NCI-H748 (cell line): ENCODE measurements around the gene PDIK1L.

ENCODE experiments used
- DNase-seq: peaks from one replicate; lab custom pipeline; 2025; ENCODE audit not compliant: unreplicated experiment; lab: John Stamatoyannopoulos, UW

PDIK1L gene

GRCh38 chr1:26121854-26122773 lies 10.5 kb downstream of the PDIK1L start:
- DNase-seq, result no peak

- DNase-seq, result no peak
Measured at GRCh38 chr1:26122988-26123973, 11.7 kb downstream of the PDIK1L start.

DNA sequence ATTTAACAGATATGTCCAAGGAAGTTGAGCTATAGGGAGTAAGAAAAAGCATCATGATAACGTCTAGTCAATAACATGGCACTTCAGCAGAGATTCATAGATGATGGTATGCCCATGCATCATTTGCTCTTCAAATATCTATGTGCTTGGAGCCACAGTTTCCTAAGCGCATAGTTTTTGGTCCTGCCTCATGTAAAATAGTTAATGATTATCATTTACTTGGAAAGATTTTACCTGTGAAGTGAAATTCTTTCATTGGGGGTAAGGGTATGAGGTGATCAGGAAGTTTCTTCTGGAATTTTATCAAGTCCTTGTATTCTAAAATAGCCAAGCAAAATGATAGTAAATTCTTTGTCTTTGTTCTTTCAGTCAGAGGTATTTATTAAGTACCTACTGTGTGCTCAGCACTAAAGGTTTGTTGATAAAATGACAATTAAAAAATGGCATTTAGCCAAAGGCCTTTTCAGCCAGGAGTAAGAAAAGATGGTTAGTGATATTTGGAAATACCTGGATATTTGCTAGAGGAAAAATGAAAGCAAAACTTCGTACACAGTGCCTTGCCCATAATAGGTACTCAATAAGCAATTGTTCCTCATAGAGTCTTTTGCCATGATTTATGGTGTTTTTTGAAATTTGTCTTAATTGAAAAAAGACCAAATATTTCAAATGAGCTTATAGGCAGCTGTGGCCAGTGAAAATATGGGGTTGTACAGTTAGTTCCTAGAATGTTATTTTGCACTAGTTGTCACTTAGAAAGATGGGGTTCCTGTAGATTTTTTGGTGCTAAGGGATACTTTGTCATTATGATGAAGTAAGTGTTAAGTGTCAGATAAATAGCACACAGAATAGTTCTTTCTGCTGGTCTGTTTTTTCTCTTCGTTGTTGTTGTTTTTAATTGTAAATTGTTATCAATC lies 13.1 kb downstream of the PDIK1L start:
- DNase-seq, result no peak

GRCh38 chr1:26125382-26125781 lies 13.8 kb downstream of the PDIK1L start:
- no peak for DNase-seq

- no peak for DNase-seq
Measured at GRCh38 chr1:26125946-26126320, 14.3 kb downstream of the PDIK1L start.

DNA sequence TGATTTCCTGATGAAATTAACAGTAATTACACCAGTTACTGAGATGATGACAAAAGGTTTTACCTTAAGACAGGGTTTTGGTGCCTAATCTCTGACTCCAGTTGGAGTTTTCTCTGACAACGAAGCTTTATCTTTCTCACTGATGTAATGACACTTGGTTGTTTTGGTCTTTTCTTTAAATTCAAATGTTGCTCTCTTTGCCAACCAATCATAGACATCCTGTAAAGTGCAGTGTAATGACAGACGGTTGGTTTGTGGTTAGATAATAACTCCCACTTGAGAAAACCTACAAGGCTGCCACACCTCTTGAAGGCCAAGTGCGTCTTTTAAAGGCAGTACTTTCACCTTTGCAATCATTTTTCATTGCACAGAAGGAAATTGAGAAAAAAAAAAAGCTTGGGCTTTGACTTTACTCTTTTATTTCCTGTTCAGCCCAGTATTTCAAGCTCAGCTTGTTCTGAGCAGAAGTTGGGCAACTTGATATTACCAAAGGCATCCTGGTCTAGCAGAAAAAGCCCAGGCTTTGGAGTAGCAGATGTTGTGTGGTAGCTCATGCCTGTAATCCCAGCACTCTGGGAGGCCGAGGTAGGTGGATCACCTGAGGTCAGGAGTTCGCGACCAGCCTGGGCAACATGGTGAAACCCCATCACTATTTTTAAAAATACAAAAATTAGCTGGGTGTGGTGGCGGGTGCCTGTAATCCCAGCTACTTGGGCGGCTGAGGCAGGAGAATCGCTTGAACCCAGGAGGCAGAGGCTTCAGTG lies 14.9 kb downstream of the PDIK1L start:
- DNase-seq, result peak; percentile 70

GRCh38 chr1:26127235-26128163 lies 15.9 kb downstream of the PDIK1L start:
- no peak for DNase-seq

- DNase-seq, result no peak
Measured at GRCh38 chr1:26129778-26130177, 18.2 kb downstream of the PDIK1L start.

DNA sequence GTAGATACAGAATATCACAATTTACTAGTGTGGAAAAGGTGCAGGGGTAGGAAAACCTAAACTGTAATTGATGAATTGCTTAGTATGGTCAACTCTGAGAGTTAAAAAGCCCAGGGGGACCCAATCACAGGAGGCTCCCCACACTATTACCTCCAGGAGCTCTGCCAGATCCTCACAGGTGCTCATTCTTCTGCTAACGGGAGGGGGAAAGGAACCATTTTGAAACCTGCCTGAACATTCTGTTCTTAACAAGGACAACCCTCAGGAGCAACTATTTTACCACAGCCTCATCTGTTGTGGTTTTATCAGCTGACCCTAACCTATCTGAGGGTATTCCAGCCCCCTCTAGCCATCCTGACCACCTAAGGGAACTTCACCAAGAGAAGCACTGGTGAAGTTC lies 19.1 kb downstream of the PDIK1L start:
- no peak for DNase-seq

- DNase-seq, result peak; percentile 54
Measured at GRCh38 chr1:26132128-26132833, 20.7 kb downstream of the PDIK1L start.

GRCh38 chr1:26132834-26133167 lies 21.2 kb downstream of the PDIK1L start:
- DNase-seq, result no peak

GRCh38 chr1:26134466-26134865 lies 22.8 kb downstream of the PDIK1L start:
- DNase-seq, result no peak

GRCh38 chr1:26138974-26139558 lies 27.4 kb downstream of the PDIK1L start:
- DNase-seq, result no peak

DNA sequence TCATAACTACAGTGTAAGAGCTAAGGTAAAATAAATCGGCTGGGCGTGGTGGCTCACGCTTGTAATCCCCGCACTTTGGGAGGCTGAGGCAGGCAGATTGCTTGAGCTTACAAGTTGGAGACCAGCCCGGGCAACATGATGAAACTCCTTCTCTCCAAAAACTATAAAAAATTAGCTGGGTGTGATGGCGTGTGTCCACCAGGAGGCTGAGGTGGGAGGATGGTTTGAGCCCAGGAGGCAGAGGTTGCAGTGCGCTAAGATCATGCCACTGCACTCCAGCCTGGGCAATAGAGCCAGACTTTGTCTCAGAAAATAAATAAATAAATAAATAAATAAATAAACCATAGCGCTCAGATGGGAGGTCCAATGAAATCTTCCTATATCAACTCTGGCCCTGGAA lies 30.5 kb downstream of the PDIK1L start:
- DNase-seq, result no peak

DNA sequence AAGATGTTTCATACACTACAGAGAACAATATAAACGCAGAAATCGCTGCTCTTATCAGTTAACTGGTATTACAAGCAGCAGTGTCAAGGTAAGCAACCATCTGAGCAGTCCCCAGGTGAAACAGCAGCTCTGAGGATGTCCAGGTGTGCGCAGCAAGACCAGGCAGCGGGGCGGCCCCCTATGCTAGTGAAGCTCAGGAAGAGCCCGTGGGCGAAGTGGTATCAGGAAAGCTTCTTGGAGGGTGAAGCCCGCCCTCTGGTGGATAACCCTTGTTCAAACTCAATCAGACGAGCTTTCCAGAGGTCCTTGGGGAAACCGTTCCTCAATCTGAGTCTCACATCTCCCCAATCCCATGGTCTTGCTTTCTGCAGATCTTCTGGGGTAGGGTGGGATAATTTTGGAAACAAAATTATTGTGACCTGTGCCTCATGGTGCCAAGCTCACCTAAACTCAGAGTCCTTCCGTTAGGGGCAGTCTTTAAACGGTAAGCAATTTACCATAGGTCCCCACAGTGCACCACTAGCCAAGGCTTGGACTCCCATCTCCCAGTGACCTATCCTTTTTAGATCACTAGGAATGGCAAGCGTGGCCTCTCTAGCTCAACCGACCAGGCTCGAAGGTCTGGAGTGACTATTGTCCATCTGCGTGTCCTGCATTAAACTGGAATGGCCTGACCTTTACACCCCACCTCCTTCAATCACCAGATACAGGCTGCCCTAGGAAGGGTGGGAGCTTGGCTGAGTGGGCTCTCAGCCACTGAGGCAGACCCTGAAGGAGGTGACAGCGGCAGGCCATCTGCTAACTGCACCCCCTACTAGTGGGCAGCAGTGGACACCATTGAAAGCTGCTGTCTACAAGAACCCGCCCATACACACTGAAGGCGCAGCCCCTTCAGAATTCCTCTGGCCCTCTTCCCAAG lies 33.7 kb downstream of the PDIK1L start:
- peak; percentile 89 for DNase-seq

- DNase-seq, result no peak
Measured at GRCh38 chr1:26145960-26146294, 34.3 kb downstream of the PDIK1L start.

DNA sequence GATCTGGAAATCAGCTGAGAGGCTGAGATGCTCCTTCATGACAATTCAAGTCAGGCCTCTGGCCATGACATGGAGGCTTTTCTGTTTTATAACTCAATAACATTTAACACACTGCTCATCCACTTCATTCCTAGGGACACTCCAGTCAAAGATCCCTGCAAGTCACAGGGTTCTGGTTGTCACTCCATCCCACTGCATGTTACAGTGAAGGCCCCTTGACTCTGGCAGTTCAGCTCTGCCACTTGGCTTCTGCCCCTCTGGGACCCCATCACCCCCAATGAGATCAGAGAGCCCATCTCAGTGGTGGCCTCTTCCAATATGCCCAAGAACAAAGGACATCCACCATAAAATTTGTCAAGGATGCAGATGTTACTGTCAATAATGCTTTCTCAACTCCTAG lies 37.3 kb downstream of the PDIK1L start:
- DNase-seq, result no peak
